HepG2 (cell line): Measurements from ENCODE around the gene PTH1R. TPM values are rescaled to one million over a fixed set of nuclear protein-coding genes. Genes with fewer than 3 reads are reported as not detected.

ENCODE experiments used
- ATAC-seq: fragments of 200-7000 bp; cut with Tn5 transposase; 3 replicates; pipeline ENCODE4 v1.9.1; 2020; ENCODE audit warnings: mild to moderate bottlenecking, moderate library complexity
- BruUV-seq: library from RNA; stranded (reverse); fragments of 400-500 nt; replicated peaks from 2 replicates; lab custom pipeline; 2021; lab: Mats Ljungman, UMichigan
- CTCF ChIA-PET: fragments of 300-600 bp; formaldehyde crosslinking; extraction: SDS; loops from one replicate; lab custom pipeline; 2021; ENCODE audit warnings: low total read pairs, inconsistent platforms, low intra/inter-chr PET ratio; lab: Yijun Ruan, JAX
- POLR2A ChIA-PET: fragments of 350-600 bp; sonication (Branson Sonifier 250); formaldehyde crosslinking; loops from one replicate; lab custom pipeline; 2020; ENCODE audit warnings: antibody characterized with exemption, inconsistent platforms; lab: Yijun Ruan, JAX
- DNase-seq: peaks from one replicate; pipeline ENCODE4 v3.0.0-alpha.2; 2015; ENCODE audit warnings: low spot score
- FAIRE-seq: peaks from 3 replicates; lab custom pipeline; 2011; peaks lifted over from hg19 to GRCh38; lab: Jason Lieb, UNC
- H2AFZ ChIP-seq: one replicate; pipeline ENCODE4 v1.6.1; 2011; ENCODE audit warnings: low read length, inconsistent platforms
- H3K27ac ChIP-seq: fragments of 300-600 bp; 3 replicates; pipeline ENCODE4 v1.8.0; 2011; ENCODE audit warnings: mixed run types, mild to moderate bottlenecking, mixed read lengths, low read length, inconsistent platforms; ENCODE audit not compliant: insufficient read depth; ENCODE audit errors: extremely low read length
- H3K27me3 ChIP-seq, 2 experiments: fragments of 200-600 bp in 1 of 2; 2 replicates in 1 of 2; 3 replicates in 1 of 2; pipeline versions ENCODE4 v1.6.0 to v1.8.0; 2011; ENCODE audit warnings: low read length in 2 of 2, mild to moderate bottlenecking in 2 of 2, moderate library complexity in 2 of 2, inconsistent platforms in 1 of 2; ENCODE audit not compliant: insufficient read depth in 2 of 2, control insufficient read depth in 1 of 2
- H3K36me3 ChIP-seq, 2 experiments: fragments of 200-600 bp in 1 of 2; replicated peaks in 1 of 2; 2 replicates in 1 of 2; 3 replicates in 1 of 2; pipeline versions ENCODE4 v1.5.1 to v1.8.0; 2011; ENCODE audit warnings: low read length in 2 of 2, inconsistent platforms in 1 of 2; ENCODE audit not compliant: insufficient read depth in 2 of 2, control insufficient read depth in 1 of 2
- H3K4me1 ChIP-seq: 2 replicates; pipeline ENCODE4 v1.5.1; 2012; ENCODE audit warnings: low read length, inconsistent platforms; ENCODE audit not compliant: insufficient read depth
- H3K4me2 ChIP-seq: 2 replicates; pipeline ENCODE4 v1.6.0; 2011; ENCODE audit warnings: low read depth, low read length, inconsistent platforms
- H3K4me3 ChIP-seq, 3 experiments: fragments of 200-600 bp in 1 of 3; sonication (generic), shearing (Covaris generic) in 1 of 3; replicated peaks in 1 of 3; 2 replicates each; pipeline ENCODE4 v1.5.1; 2011 to 2016; ENCODE audit warnings: low read length in 3 of 3, inconsistent platforms in 2 of 3, low read depth in 2 of 3, mild to moderate bottlenecking in 2 of 3, control low read depth in 1 of 3, mixed read lengths in 1 of 3; ENCODE audit not compliant: insufficient read depth in 1 of 3
- H3K79me2 ChIP-seq: one replicate; pipeline ENCODE4 v1.6.1; 2011; ENCODE audit warnings: low read length, inconsistent platforms; ENCODE audit not compliant: insufficient read depth
- H3K9ac ChIP-seq: 2 replicates; pipeline ENCODE4 v1.6.0; 2011; ENCODE audit warnings: mild to moderate bottlenecking, low read depth, low read length, inconsistent platforms; ENCODE audit not compliant: insufficient read depth
- H3K9me3 ChIP-seq: 2 replicates; pipeline ENCODE4 v1.5.1; 2012; ENCODE audit warnings: mild to moderate bottlenecking, low read length
- H4K20me1 ChIP-seq: 2 replicates; pipeline ENCODE4 v1.6.0; 2011; ENCODE audit warnings: inconsistent platforms, mild to moderate bottlenecking, low read length, moderate library complexity; ENCODE audit not compliant: insufficient read depth
- AGO2 ChIP-seq: fragments of 200-400 bp; formaldehyde crosslinking; optimal IDR thresholded peaks from 2 replicates; pipeline ENCODE3; 2017; ENCODE audit warnings: mild to moderate bottlenecking, low read depth, low read length, moderate library complexity
- GLMP ChIP-seq: sonication (generic); formaldehyde crosslinking; IDR thresholded peaks from 2 replicates; pipeline ENCODE4 v1.9.0; 2021; ENCODE audit warnings: missing genetic modification reagents, mild to moderate bottlenecking, borderline replicate concordance
- KIAA2018 ChIP-seq: sonication (generic); formaldehyde crosslinking; IDR thresholded peaks from 2 replicates; pipeline ENCODE4 v1.5.0; 2020; ENCODE audit warnings: mild to moderate bottlenecking, missing genetic modification reagents, borderline replicate concordance
- RBM22 ChIP-seq: fragments of 200-400 bp; formaldehyde crosslinking; optimal IDR thresholded peaks from 2 replicates; pipeline ENCODE3; 2017; ENCODE audit warnings: mild to moderate bottlenecking, low read length, moderate library complexity
- WGBS: methylation state at CpG from one replicate; pipeline ENCODE4 v1.1.6; 2017; ENCODE audit warnings: low lambda C conversion rate; 5-methylcytosine and 5-hydroxymethylcytosine counted together
- in situ Hi-C: cut with HindIII; loops from 2 replicates; pipeline ENCODE4 v1.10.0; 2017; ENCODE audit warnings: low pct_unique_long_range_greater_than_20kb; ENCODE audit not compliant: extremely low pct_ligation_motif_present
- intact Hi-C: fragments of 100-400 bp; cut with micrococcal nuclease; formaldehyde crosslinking; loops from one replicate; pipeline ENCODE4 v1.10.0; 2022; ENCODE audit not compliant: unreplicated experiment
- polyA plus RNA-seq, 8 experiments: library from polyadenylated mRNA; depleted of rRNA in 3 of 8; stranded (reverse) in 7 of 8; unstranded in 1 of 8; fragments of >200 nt; fragmentation: Illumina TruSeq in 4 of 8; extraction: Trizol in 4 of 8; gene quantifications; 2 replicates each; pipeline versions ENCODE4 v1.2.1 to v1.2.3, GENCODE V29; 2011 to 2016; ENCODE audit warnings: low read depth in 4 of 8, missing spikeins in 1 of 8, mixed read lengths in 1 of 8; ENCODE audit not compliant: insufficient read depth in 1 of 8
- total RNA-seq, 5 experiments: library from RNA; depleted of rRNA; stranded (reverse); fragments of >200 nt; fragmentation: Illumina TruSeq; extraction: Trizol; gene quantifications; 2 replicates each; pipeline ENCODE4 v1.2.3, GENCODE V29; 2016; ENCODE audit warnings: low read depth in 1 of 5

PTH1R gene
- total and polyA plus RNA-seq, 2 of the 13 experiments (the other 11 are each of a cell fraction or from before 2014, with no cell fraction given) = not detected

GRCh38 chr3:46924921-46925584, 47.5 kb downstream of the PTH1R start:
- intact Hi-C loops = loop anchor here (10.0 kb wide), 1 partner anchor 50 kb away; the partner anchor contains the start of genes CCDC12 and NBEAL2
- 98% methylated on average over 4 of the region's 10 CpGs for WGBS
- Histone ChIP-seq H2AFZ (no peak overlapping the region), H3K4me1 (0 out of 2 replicates have a peak, but pooled peaks cover under 1% of the 10 kb centered on the region), H3K9ac (no peak overlapping the region), H3K79me2 (peaks cover 8% of the 10 kb centered on the region), H3K4me3 (no peak overlapping the region), H3K36me3 (peaks cover 49 to 86% of the 10 kb centered on the region in 2 experiments), H3K4me2 (no peak overlapping the region), H3K27ac (no peak overlapping the region), H4K20me1 (peaks cover 14% of the 10 kb centered on the region), H3K27me3 (no peaks in the 10 kb centered on the region), H3K9me3 (no peaks in the 10 kb centered on the region)
- no TSS peak for BruUV-seq
- no peak for FAIRE-seq
- ChIA-PET POLR2A (interaction anchor here (1.4 kb wide), 1 partner anchor 57 kb away, joined by 3 read pairs; no protein-coding TSS in a partner anchor), CTCF (no interaction called here)
- in situ Hi-C loops = no loop called here
- no peak for ATAC-seq
- TF ChIP-seq GLMP (CRISPR knock-in tag) = no peak
- peak; percentile 36 for TF ChIP-seq AGO2
- DNase-seq = no peak

GRCh38 chr3:46925585-46925934, 48.0 kb downstream of the PTH1R start:
- in situ Hi-C loops (no loop called here), intact Hi-C loops (loop anchor here (10.0 kb wide), 1 partner anchor 49 kb away; the partner anchor contains the start of genes CCDC12 and NBEAL2)
- peaks cover 49 to 83% of the 10 kb centered on the region in 2 experiments for H3K36me3 ChIP-seq
- TF ChIP-seq KIAA2018 (CRISPR knock-in tag) (no peak), RBM22 (peak; percentile 71)
- CTCF ChIA-PET = no interaction called here
- BruUV-seq = no TSS peak
- POLR2A ChIA-PET = no interaction called here
- H3K4me1 ChIP-seq = peaks cover 5% of the 10 kb centered on the region
- H2AFZ ChIP-seq = no peak overlapping the region
- H3K9ac ChIP-seq = no peak overlapping the region
- no peak overlapping the region for H3K4me2 ChIP-seq
- 90% methylated on average over 4 of the region's 5 CpGs for WGBS
- H3K79me2 ChIP-seq = peaks cover 11% of the 10 kb centered on the region
- FAIRE-seq (no peak), ATAC-seq (no peak), DNase-seq (no peak)
- H3K9me3 ChIP-seq = no peaks in the 10 kb centered on the region
- no peak overlapping the region for H3K4me3 ChIP-seq
- H4K20me1 ChIP-seq = peaks cover 19% of the 10 kb centered on the region
- no peaks in the 10 kb centered on the region for H3K27me3 ChIP-seq
- no peak overlapping the region for H3K27ac ChIP-seq
